ENCODE data around the gene CD86. TPM values are rescaled to one million over a fixed set of nuclear protein-coding genes. Genes with fewer than 3 reads are reported as not detected.

CD86 gene
- total and polyA plus RNA-seq, 4 donors = 1.7 to 4.0 (median 2.6) TPM

- Histone ChIP-seq H3K27me3 (ENCODE audit: control insufficient read depth in 4 of 4, insufficient read depth in 4 of 4, low read length in 3 of 4) (no peaks in the 10 kb centered on the region), H3K4me1 (ENCODE audit: control insufficient read depth in 4 of 4, insufficient read depth in 4 of 4, low read length in 3 of 4) (no peaks in the 10 kb centered on the region), H3K36me3 (ENCODE audit: control insufficient read depth in 4 of 4, insufficient read depth in 3 of 4, low read depth in 1 of 4, low read length in 3 of 4) (no peaks in the 10 kb centered on the region), H3K4me3 (ENCODE audit: low read depth in 1 of 3, low read length in 3 of 3) (no peak overlapping the region), H3K9ac (ENCODE audit: low read depth in 1 of 2, low read length in 2 of 2) (no peak overlapping the region), H3K9me3 (ENCODE audit: control insufficient read depth in 4 of 4, low read length in 3 of 4) (no peaks in the 10 kb centered on the region), H3K27ac (ENCODE audit: low read depth in 1 of 2, low read length in 2 of 2) (no peak overlapping the region)
- DNase-seq (ENCODE audit: low spot score) = no peak
- TF ChIP-seq CTCF (IDR thresholded peaks at IDR 0.05; ENCODE audit: low read depth, low read length, missing input control) = no peak
- no peak for TF ChIP-seq GABPA (IDR thresholded peaks at IDR 0.05 in 1 of 2, conservative IDR thresholded peaks at IDR 0.05 in 1 of 2)
- TF ChIP-seq, protein P1, sequence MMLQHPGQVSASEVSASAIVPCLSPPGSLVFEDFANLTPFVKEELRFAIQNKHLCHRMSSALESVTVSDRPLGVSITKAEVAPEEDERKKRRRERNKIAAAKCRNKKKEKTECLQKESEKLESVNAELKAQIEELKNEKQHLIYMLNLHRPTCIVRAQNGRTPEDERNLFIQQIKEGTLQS (IDR thresholded peaks at IDR 0.05) = no peak
- no peak for TF ChIP-seq RXRA (IDR thresholded peaks at IDR 0.05)
- no peak for TF ChIP-seq YY1 (IDR thresholded peaks at IDR 0.05)
- no peak for TF ChIP-seq JUND (IDR thresholded peaks at IDR 0.05)
- no peak for TF ChIP-seq SP1 (IDR thresholded peaks at IDR 0.05)
- TF ChIP-seq NR2F2 (IDR thresholded peaks at IDR 0.05) = no peak
- no peak for TF ChIP-seq MAX (IDR thresholded peaks at IDR 0.05)
- no peak for TF ChIP-seq HNF4G (IDR thresholded peaks at IDR 0.05)
- TF ChIP-seq, protein P2, sequence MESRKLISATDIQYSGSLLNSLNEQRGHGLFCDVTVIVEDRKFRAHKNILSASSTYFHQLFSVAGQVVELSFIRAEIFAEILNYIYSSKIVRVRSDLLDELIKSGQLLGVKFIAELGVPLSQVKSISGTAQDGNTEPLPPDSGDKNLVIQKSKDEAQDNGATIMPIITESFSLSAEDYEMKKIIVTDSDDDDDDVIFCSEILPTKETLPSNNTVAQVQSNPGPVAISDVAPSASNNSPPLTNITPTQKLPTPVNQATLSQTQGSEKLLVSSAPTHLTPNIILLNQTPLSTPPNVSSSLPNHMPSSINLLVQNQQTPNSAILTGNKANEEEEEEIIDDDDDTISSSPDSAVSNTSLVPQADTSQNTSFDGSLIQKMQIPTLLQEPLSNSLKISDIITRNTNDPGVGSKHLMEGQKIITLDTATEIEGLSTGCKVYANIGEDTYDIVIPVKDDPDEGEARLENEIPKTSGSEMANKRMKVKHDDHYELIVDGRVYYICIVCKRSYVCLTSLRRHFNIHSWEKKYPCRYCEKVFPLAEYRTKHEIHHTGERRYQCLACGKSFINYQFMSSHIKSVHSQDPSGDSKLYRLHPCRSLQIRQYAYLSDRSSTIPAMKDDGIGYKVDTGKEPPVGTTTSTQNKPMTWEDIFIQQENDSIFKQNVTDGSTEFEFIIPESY (IDR thresholded peaks at IDR 0.05) = no peak
- TF ChIP-seq, protein P3, sequence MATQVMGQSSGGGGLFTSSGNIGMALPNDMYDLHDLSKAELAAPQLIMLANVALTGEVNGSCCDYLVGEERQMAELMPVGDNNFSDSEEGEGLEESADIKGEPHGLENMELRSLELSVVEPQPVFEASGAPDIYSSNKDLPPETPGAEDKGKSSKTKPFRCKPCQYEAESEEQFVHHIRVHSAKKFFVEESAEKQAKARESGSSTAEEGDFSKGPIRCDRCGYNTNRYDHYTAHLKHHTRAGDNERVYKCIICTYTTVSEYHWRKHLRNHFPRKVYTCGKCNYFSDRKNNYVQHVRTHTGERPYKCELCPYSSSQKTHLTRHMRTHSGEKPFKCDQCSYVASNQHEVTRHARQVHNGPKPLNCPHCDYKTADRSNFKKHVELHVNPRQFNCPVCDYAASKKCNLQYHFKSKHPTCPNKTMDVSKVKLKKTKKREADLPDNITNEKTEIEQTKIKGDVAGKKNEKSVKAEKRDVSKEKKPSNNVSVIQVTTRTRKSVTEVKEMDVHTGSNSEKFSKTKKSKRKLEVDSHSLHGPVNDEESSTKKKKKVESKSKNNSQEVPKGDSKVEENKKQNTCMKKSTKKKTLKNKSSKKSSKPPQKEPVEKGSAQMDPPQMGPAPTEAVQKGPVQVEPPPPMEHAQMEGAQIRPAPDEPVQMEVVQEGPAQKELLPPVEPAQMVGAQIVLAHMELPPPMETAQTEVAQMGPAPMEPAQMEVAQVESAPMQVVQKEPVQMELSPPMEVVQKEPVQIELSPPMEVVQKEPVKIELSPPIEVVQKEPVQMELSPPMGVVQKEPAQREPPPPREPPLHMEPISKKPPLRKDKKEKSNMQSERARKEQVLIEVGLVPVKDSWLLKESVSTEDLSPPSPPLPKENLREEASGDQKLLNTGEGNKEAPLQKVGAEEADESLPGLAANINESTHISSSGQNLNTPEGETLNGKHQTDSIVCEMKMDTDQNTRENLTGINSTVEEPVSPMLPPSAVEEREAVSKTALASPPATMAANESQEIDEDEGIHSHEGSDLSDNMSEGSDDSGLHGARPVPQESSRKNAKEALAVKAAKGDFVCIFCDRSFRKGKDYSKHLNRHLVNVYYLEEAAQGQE (IDR thresholded peaks at IDR 0.05) = no peak
- no peak for TF ChIP-seq EGR1 (IDR thresholded peaks at IDR 0.05; ENCODE audit: low read depth in 2 of 2)
- no peak for TF ChIP-seq FOXA2 (IDR thresholded peaks at IDR 0.05)
- no peak for TF ChIP-seq RAD21 (IDR thresholded peaks at IDR 0.05)
- no peak for TF ChIP-seq FOXA1 (IDR thresholded peaks at IDR 0.05)
Measured at GRCh38 chr3:122167630-122168029, 112.5 kb downstream of the CD86 start.

DNA sequence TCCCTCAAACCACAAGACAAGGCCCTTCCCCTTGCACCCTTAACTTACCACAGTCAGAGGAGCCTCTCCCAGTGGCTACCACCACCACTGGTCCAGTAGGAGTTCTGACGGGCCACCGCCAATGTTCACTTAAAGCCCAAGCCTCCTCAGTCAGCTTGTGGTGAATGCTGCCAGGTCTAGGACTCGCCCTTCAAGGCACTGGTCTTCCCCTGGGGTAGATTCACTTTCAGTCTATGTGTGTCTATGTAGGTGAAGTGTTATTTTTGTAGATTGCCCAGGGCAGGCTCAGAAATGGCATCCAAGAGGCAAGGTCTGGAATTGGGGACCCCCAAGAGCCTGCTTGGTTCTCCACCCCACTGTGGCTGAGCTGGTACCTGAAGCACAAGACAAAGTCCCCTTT is 112.9 kb downstream of the CD86 start:
- H3K27me3 ChIP-seq (ENCODE audit: control insufficient read depth in 4 of 4, insufficient read depth in 4 of 4, low read length in 3 of 4) = no peaks in the 10 kb centered on the region
- no peak overlapping the region for H3K9ac ChIP-seq (ENCODE audit: low read depth in 1 of 2, low read length in 2 of 2)
- H3K36me3 ChIP-seq (ENCODE audit: control insufficient read depth in 4 of 4, insufficient read depth in 3 of 4, low read depth in 1 of 4, low read length in 3 of 4) = no peaks in the 10 kb centered on the region
- H3K4me1 ChIP-seq (ENCODE audit: control insufficient read depth in 4 of 4, insufficient read depth in 4 of 4, low read length in 3 of 4) = no peaks in the 10 kb centered on the region
- peaks cover 0 to under 1% (median 0%) of the 10 kb centered on the region in 4 donors for H3K9me3 ChIP-seq (ENCODE audit: control insufficient read depth in 4 of 4, low read length in 3 of 4)
- H3K4me3 ChIP-seq (ENCODE audit: low read depth in 1 of 3, low read length in 3 of 3) = no peak overlapping the region
- no peak overlapping the region for H3K27ac ChIP-seq (ENCODE audit: low read depth in 1 of 2, low read length in 2 of 2)
- DNase-seq (ENCODE audit: low spot score) = no peak
- WGBS = 90% methylated on average over 3 of the region's 3 CpGs
- TF ChIP-seq CTCF (IDR thresholded peaks at IDR 0.05; ENCODE audit: low read depth, low read length, missing input control) (no peak), SP1 (IDR thresholded peaks at IDR 0.05) (no peak), TAF1 (conservative IDR thresholded peaks at IDR 0.05) (no peak), HNF4A (conservative IDR thresholded peaks at IDR 0.05) (no peak), YY1 (IDR thresholded peaks at IDR 0.05) (no peak), FOXA1 (IDR thresholded peaks at IDR 0.05) (no peak), JUND (IDR thresholded peaks at IDR 0.05) (no peak), RAD21 (IDR thresholded peaks at IDR 0.05) (no peak), EGR1 (IDR thresholded peaks at IDR 0.05; ENCODE audit: low read depth in 2 of 2) (no peak)
- TF ChIP-seq, protein P3 (IDR thresholded peaks at IDR 0.05) = no peak

Measured in liver (tissue), 9 donors.